Femur (tissue), 1 donor: ENCODE results near the gene PTTG1IP.
"Not testable (repeated sequence)": the region's sequence is repeated elsewhere in the genome, so short reads cannot be mapped to it uniquely, and the experiment has no call there.

Experiments
- DNase-seq: peaks from one replicate; pipeline ENCODE4 v3.0.0-alpha.2; 2017

The PTTG1IP gene

GRCh38 chr21:44873356-44874239 is at the start of gene PTTG1IP:
TSS of gene PTTG1IP (minus strand) at chr21:44873690. CDS start at chr21:44873616, 74 bp downstream.
- DNase-seq: peak; percentile 99

- no peak for DNase-seq
Observed at GRCh38 chr21:44921928-44922327, 48.4 kb upstream of the PTTG1IP start.

GRCh38 chr21:44920694-44921604 is 47.5 kb upstream of the PTTG1IP start, which contains the start of gene ITGB2:
TSS of gene ITGB2 (minus strand) at chr21:44920899. CDS start at chr21:44910782, 10,117 bp downstream.
- DNase-seq: peak; percentile 53

GRCh38 chr21:44919913-44920693 is 46.6 kb upstream of the PTTG1IP start:
- no peak for DNase-seq

- DNase-seq: no peak
Observed at GRCh38 chr21:44919111-44919912, 45.8 kb upstream of the PTTG1IP start.

GRCh38 chr21:44918581-44919033 is 45.1 kb upstream of the PTTG1IP start:
- DNase-seq: no peak

- DNase-seq: no peak
Observed at GRCh38 chr21:44918107-44918470, 44.6 kb upstream of the PTTG1IP start.

GRCh38 chr21:44917446-44918106 is 44.1 kb upstream of the PTTG1IP start:
- no peak for DNase-seq

GRCh38 chr21:44916965-44917364 is 43.5 kb upstream of the PTTG1IP start:
- no peak for DNase-seq

- peak; percentile 54 for DNase-seq
Observed at GRCh38 chr21:44914176-44914874, 40.8 kb upstream of the PTTG1IP start.

GRCh38 chr21:44913425-44914175 is 40.1 kb upstream of the PTTG1IP start:
- DNase-seq: no peak

GRCh38 chr21:44912506-44913412 is 39.3 kb upstream of the PTTG1IP start:
- DNase-seq: not testable (repeated sequence)

- DNase-seq: no peak
Observed at GRCh38 chr21:44912158-44912473, 38.6 kb upstream of the PTTG1IP start.

GRCh38 chr21:44911384-44912157 is 38.1 kb upstream of the PTTG1IP start:
- peak; percentile 66 for DNase-seq

- no peak for DNase-seq
Observed at GRCh38 chr21:44911068-44911383, 37.5 kb upstream of the PTTG1IP start.

GRCh38 chr21:44910229-44911067 is 37.0 kb upstream of the PTTG1IP start:
- peak; percentile 58 for DNase-seq

- no peak for DNase-seq
Observed at GRCh38 chr21:44909719-44910118, 36.2 kb upstream of the PTTG1IP start.
